OCI-LY7 (cell line): Measurements from ENCODE around the gene RPL3. TPM values are rescaled to one million over a fixed set of nuclear protein-coding genes. Genes with fewer than 3 reads are reported as not detected.
"Not testable (repeated sequence)": the region's sequence is repeated elsewhere in the genome, so short reads cannot be mapped to it uniquely, and the experiment has no call there.

Source experiments
- BruUV-seq: library from RNA; stranded (reverse); fragments of 400-500 nt; replicated peaks from 2 replicates; lab custom pipeline; 2021; lab: Mats Ljungman, UMichigan
- CTCF ChIA-PET: fragments of 300-600 bp; sonication (Branson Sonifier 250); formaldehyde crosslinking; loops from one replicate; lab custom pipeline; 2022; ENCODE audit warnings: antibody characterized with exemption; ENCODE audit not compliant: unreplicated experiment; lab: Charles Lee
- POLR2A ChIA-PET: fragments of 300-600 bp; sonication (Branson Sonifier 250); formaldehyde crosslinking; loops from one replicate; lab custom pipeline; 2022; ENCODE audit warnings: antibody characterized with exemption; lab: Charles Lee
- DNase-seq: peaks from one replicate; pipeline ENCODE4 v3.0.0-alpha.2; 2015; ENCODE audit warnings: low spot score
- H2AFZ ChIP-seq: fragments of 200-600 bp; sonication (generic), shearing (Covaris generic); 2 replicates; pipeline ENCODE4 v1.6.1; 2014; ENCODE audit warnings: mild to moderate bottlenecking, antibody characterized with exemption, low read length, moderate library complexity
- H3K27ac ChIP-seq: fragments of 200-600 bp; sonication (generic); 2 replicates; pipeline ENCODE4 v1.5.1; 2014; ENCODE audit warnings: mixed run types, low read depth, mild to moderate bottlenecking, moderate library complexity, low read length, inconsistent platforms; ENCODE audit not compliant: poor library complexity, severe bottlenecking
- H3K36me3 ChIP-seq: fragments of 200-600 bp; sonication (generic); 2 replicates; pipeline ENCODE4 v1.6.1; 2014; ENCODE audit warnings: mild to moderate bottlenecking, antibody characterized with exemption, low read length, moderate library complexity, mixed read lengths; ENCODE audit not compliant: insufficient read depth
- H3K4me1 ChIP-seq: fragments of 200-600 bp; sonication (generic); 2 replicates; pipeline ENCODE4 v1.5.1; 2014; ENCODE audit warnings: mild to moderate bottlenecking, low read length; ENCODE audit not compliant: insufficient read depth, poor library complexity, severe bottlenecking
- H3K4me2 ChIP-seq: fragments of 200-600 bp; sonication (generic); 2 replicates; pipeline ENCODE4 v1.6.1; 2014; ENCODE audit warnings: mild to moderate bottlenecking, low read length
- H3K4me3 ChIP-seq: fragments of 200-600 bp; sonication (generic); 2 replicates; pipeline ENCODE4 v1.5.1; 2014; ENCODE audit warnings: mild to moderate bottlenecking, low read depth, low read length; ENCODE audit not compliant: poor library complexity, severe bottlenecking
- H3K79me2 ChIP-seq: fragments of 200-600 bp; sonication (generic); 2 replicates; pipeline ENCODE4 v1.6.1; 2016; ENCODE audit warnings: low read depth, mild to moderate bottlenecking, low read length, moderate library complexity, mixed read lengths; ENCODE audit not compliant: insufficient read depth
- H3K9me2 ChIP-seq: fragments of 200-600 bp; sonication (generic); 2 replicates; pipeline ENCODE4 v1.6.1; 2016; ENCODE audit warnings: mild to moderate bottlenecking, low read length, mixed read lengths; ENCODE audit not compliant: insufficient read depth
- H3K9me3 ChIP-seq: fragments of 200-600 bp; sonication (generic); 2 replicates; pipeline ENCODE4 v1.6.1; 2014; ENCODE audit warnings: mild to moderate bottlenecking, mixed run types, low read length, mixed read lengths
- H4K20me1 ChIP-seq: fragments of 200-600 bp; sonication (generic); 2 replicates; pipeline ENCODE4 v1.6.1; 2014; ENCODE audit warnings: mild to moderate bottlenecking, antibody characterized with exemption, low read length, moderate library complexity, mixed read lengths; ENCODE audit not compliant: insufficient read depth
- EZH2phosphoT487 ChIP-seq: fragments of 200-600 bp; sonication (generic); IDR thresholded peaks from 2 replicates; pipeline ENCODE4 v1.6.1; 2018; ENCODE audit warnings: low read depth, borderline replicate concordance, mild to moderate bottlenecking, mixed run types, antibody characterized with exemption, low read length, moderate library complexity, mixed read lengths
- intact Hi-C: fragments of 100-400 bp; cut with micrococcal nuclease; formaldehyde crosslinking; loops from one replicate; pipeline ENCODE4 v1.10.0; 2022; ENCODE audit not compliant: unreplicated experiment
- total RNA-seq, 2 experiments: library from RNA; depleted of rRNA in 1 of 2; stranded (reverse); fragments of >200 nt in 1 of 2; shearing (Covaris generic) in 1 of 2; gene quantifications; 2 replicates each; pipeline ENCODE4 v1.2.3, GENCODE V29; 2014 to 2022
- TF ChIP-seq, protein P1 (sequence below): fragments of 200-600 bp; sonication (generic); conservative IDR thresholded peaks from 2 replicates; pipeline ENCODE4 v1.5.1; 2014; ENCODE audit warnings: mild to moderate bottlenecking, antibody characterized with exemption, low read length, moderate library complexity, mixed read lengths

Gene RPL3
- total RNA-seq, 2 experiments from 2014 or later = 2,313 to 2,457 TPM

DNA sequence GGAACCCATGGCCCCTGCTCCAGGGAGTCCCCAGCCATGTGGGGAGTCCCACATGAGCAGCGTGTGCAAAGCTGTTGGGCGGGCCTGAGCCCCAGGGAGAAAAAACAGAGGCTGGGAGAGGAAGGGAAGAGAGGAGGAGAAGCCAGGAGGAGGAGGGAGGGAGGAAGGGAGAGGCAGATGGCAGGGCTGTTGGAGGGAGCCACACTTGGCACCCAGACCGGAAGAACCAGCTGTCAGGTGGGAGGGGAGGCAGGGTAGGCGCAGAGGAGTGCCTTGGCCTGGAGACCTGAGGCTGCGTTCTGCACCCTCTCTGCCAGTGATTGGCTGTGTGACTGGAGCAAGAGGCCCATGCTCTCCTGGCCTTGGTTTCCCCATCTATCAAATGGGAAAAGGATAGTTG lies 37.0 kb upstream of the RPL3 start:
- no peak overlapping the region for H3K4me2 ChIP-seq
- H3K27ac ChIP-seq = no peak overlapping the region
- peaks cover 17% of the 10 kb centered on the region for H3K4me1 ChIP-seq
- H3K9me2 ChIP-seq = no peaks in the 10 kb centered on the region
- no peak overlapping the region for H3K4me3 ChIP-seq
- ChIA-PET CTCF (no interaction called here), POLR2A (no interaction called here)
- no peaks in the 10 kb centered on the region for H4K20me1 ChIP-seq
- DNase-seq = peak; percentile 20
- no peaks in the 10 kb centered on the region for H3K79me2 ChIP-seq
- no peak overlapping the region for H2AFZ ChIP-seq
- BruUV-seq = no TSS peak
- intact Hi-C loops = no loop called here
- TF ChIP-seq, protein P1, sequence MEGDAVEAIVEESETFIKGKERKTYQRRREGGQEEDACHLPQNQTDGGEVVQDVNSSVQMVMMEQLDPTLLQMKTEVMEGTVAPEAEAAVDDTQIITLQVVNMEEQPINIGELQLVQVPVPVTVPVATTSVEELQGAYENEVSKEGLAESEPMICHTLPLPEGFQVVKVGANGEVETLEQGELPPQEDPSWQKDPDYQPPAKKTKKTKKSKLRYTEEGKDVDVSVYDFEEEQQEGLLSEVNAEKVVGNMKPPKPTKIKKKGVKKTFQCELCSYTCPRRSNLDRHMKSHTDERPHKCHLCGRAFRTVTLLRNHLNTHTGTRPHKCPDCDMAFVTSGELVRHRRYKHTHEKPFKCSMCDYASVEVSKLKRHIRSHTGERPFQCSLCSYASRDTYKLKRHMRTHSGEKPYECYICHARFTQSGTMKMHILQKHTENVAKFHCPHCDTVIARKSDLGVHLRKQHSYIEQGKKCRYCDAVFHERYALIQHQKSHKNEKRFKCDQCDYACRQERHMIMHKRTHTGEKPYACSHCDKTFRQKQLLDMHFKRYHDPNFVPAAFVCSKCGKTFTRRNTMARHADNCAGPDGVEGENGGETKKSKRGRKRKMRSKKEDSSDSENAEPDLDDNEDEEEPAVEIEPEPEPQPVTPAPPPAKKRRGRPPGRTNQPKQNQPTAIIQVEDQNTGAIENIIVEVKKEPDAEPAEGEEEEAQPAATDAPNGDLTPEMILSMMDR = no peak
- TF ChIP-seq EZH2phosphoT487 = no peak
- no peaks in the 10 kb centered on the region for H3K9me3 ChIP-seq
- H3K36me3 ChIP-seq = no peaks in the 10 kb centered on the region

DNA sequence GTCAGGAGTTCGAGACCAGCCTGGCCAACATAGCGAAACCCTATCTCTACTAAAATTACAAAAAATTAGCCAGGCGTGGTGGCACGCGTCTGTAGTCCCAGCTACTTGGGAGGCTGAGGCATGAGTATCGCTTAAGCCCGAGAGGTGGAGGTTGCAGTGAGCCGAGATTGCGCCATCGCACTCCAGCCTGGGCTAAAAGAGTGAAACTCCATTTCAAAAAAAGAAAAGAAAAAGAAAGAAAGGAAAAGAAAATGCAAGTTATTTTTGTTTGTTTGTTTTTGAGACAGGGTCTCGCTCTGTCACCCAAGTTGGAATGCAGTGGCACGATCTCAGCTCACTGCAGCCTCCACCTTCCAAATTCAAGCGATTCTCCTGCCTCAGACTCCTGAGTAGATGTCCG lies 36.4 kb upstream of the RPL3 start:
- H2AFZ ChIP-seq, intact Hi-C loops, H3K4me2 ChIP-seq, DNase-seq, H3K36me3 ChIP-seq, H3K4me3 ChIP-seq, H4K20me1 ChIP-seq, H3K9me3 ChIP-seq, H3K27ac ChIP-seq, BruUV-seq, H3K9me2 ChIP-seq, CTCF ChIA-PET, POLR2A ChIA-PET, H3K79me2 ChIP-seq: not testable (repeated sequence)
- H3K4me1 ChIP-seq = peaks cover 24% of the 10 kb centered on the region

DNA sequence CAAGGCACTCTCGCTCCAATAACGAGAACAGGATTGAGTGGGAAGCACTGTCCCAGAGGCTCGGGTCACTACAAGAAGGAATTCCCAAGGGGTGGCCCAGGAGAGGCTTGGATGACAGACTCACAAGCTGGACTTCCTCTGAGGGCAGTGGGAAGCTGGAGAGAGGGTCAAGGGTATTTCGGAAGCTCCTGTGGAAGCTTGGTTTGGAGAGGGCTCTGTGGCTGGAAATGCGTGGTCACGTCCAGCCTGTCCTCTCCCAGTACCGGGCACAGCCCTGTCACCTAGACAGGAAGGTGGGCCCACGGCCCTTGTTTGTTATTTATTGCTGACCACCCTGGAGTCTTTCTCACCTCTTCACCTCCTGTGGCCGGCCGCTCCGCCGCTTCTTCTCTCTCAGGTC lies 35.7 kb upstream of the RPL3 start:
- no peaks in the 10 kb centered on the region for H3K36me3 ChIP-seq
- H3K4me2 ChIP-seq = no peak overlapping the region
- H3K27ac ChIP-seq = no peak overlapping the region
- CTCF ChIA-PET = no interaction called here
- POLR2A ChIA-PET = no interaction called here
- no peak for DNase-seq
- peaks cover 30% of the 10 kb centered on the region for H3K4me1 ChIP-seq
- no peak overlapping the region for H2AFZ ChIP-seq
- no peaks in the 10 kb centered on the region for H3K79me2 ChIP-seq
- intact Hi-C loops = no loop called here
- TF ChIP-seq, protein P1 = no peak
- TF ChIP-seq EZH2phosphoT487 = no peak
- H3K9me3 ChIP-seq = no peaks in the 10 kb centered on the region
- no peak overlapping the region for H3K4me3 ChIP-seq
- H3K9me2 ChIP-seq = no peaks in the 10 kb centered on the region
- no TSS peak for BruUV-seq
- no peaks in the 10 kb centered on the region for H4K20me1 ChIP-seq
